PFSK-1 (cell line): ENCODE data around the gene RPL27A.

Experiments
- POLR2AphosphoS5 ChIP-seq: IDR thresholded peaks from 2 replicates; pipeline ENCODE4 v1.6.1; 2012; ENCODE audit warnings: low read depth, mild to moderate bottlenecking, control low read depth, low read length, moderate library complexity
- TF ChIP-seq, protein P1 (sequence below), 2 experiments: IDR thresholded peaks; 2 replicates each; pipeline versions ENCODE4 v1.6.1 to v1.8.0; 2011 to 2012; ENCODE audit warnings: low read depth in 2 of 2, low read length in 2 of 2, control low read depth in 1 of 2, inconsistent platforms in 1 of 2, mild to moderate bottlenecking in 1 of 2, moderate library complexity in 1 of 2; ENCODE audit not compliant: insufficient read depth in 1 of 2

DNA sequence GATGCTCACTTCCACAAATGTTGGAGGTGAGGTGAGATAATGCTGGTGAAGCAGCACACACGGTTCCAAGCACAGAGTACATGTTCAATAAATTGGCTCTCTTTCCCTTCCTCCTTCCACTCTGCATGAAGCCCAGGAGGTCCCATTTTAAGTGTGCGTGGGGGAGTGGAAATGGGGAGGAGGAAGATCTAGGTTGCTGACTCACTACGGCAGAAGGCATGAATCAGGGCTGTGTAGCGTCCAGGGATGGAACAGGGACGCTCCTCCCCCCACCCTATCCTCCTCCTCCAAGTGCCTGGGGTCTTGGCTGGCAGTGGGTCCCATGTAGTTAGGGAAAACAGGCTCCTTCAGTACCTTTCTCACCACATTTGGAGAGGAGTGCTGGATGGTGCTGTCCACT, 44.3 kb upstream of the RPL27A start:
- TF ChIP-seq, protein P1, sequence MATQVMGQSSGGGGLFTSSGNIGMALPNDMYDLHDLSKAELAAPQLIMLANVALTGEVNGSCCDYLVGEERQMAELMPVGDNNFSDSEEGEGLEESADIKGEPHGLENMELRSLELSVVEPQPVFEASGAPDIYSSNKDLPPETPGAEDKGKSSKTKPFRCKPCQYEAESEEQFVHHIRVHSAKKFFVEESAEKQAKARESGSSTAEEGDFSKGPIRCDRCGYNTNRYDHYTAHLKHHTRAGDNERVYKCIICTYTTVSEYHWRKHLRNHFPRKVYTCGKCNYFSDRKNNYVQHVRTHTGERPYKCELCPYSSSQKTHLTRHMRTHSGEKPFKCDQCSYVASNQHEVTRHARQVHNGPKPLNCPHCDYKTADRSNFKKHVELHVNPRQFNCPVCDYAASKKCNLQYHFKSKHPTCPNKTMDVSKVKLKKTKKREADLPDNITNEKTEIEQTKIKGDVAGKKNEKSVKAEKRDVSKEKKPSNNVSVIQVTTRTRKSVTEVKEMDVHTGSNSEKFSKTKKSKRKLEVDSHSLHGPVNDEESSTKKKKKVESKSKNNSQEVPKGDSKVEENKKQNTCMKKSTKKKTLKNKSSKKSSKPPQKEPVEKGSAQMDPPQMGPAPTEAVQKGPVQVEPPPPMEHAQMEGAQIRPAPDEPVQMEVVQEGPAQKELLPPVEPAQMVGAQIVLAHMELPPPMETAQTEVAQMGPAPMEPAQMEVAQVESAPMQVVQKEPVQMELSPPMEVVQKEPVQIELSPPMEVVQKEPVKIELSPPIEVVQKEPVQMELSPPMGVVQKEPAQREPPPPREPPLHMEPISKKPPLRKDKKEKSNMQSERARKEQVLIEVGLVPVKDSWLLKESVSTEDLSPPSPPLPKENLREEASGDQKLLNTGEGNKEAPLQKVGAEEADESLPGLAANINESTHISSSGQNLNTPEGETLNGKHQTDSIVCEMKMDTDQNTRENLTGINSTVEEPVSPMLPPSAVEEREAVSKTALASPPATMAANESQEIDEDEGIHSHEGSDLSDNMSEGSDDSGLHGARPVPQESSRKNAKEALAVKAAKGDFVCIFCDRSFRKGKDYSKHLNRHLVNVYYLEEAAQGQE (IDR thresholded peaks at IDR 0.05; ENCODE audit: insufficient read depth in 1 of 2, low read depth in 2 of 2, low read length in 2 of 2) = no peak
- TF ChIP-seq POLR2AphosphoS5 = no peak
